Lung microvascular endothelial cell (primary cell): ENCODE results near the gene C6orf15. TPM values are rescaled to one million over a fixed set of nuclear protein-coding genes. Genes with fewer than 3 reads are reported as not detected.
A peak's percentile ranks its signal among the peaks of the same experiment; 100 is the strongest.

Experiments
- DNase-seq, 2 donors: peaks; one replicate each; pipeline versions ENCODE4 v3.0.0 to v3.0.0-alpha.2; 2010; ENCODE audit warnings: low read depth in 2 of 2
- total RNA-seq: library from RNA; depleted of rRNA; stranded (reverse); fragments of >200 nt; gene quantifications from 2 replicates; pipeline ENCODE4 v1.2.1, GENCODE V29; 2014

Gene C6orf15
- total RNA-seq, 1 donor from 2014 or later: not detected

GRCh38 chr6:31110825-31111582 is 1.4 kb downstream of the C6orf15 start:
- DNase-seq: no peak

GRCh38 chr6:31107052-31107451 is 5.3 kb downstream of the C6orf15 start:
- no peak for DNase-seq

GRCh38 chr6:31103136-31103535 is 9.2 kb downstream of the C6orf15 start:
- no peak for DNase-seq

GRCh38 chr6:31098449-31098938 is 13.9 kb downstream of the C6orf15 start:
- peak in 1 of 2 donors; percentile 22 for DNase-seq

- DNase-seq: no peak
Measured at GRCh38 chr6:31096656-31097055, 15.7 kb downstream of the C6orf15 start.

- DNase-seq: no peak
Measured at GRCh38 chr6:31096215-31096614, 16.2 kb downstream of the C6orf15 start.

GRCh38 chr6:31094389-31094881 is 17.9 kb downstream of the C6orf15 start:
- DNase-seq: peak; percentile 60 to 77

- DNase-seq: peak; percentile 40 to 41
Measured at GRCh38 chr6:31092769-31093505, 19.4 kb downstream of the C6orf15 start.

- DNase-seq: no peak
Measured at GRCh38 chr6:31092238-31092637, 20.1 kb downstream of the C6orf15 start.

GRCh38 chr6:31091680-31092079 is 20.7 kb downstream of the C6orf15 start:
- DNase-seq: no peak

- DNase-seq: no peak
Measured at GRCh38 chr6:31090973-31091364, 21.4 kb downstream of the C6orf15 start.

GRCh38 chr6:31090275-31090972 is 22.0 kb downstream of the C6orf15 start:
- no peak for DNase-seq

- peak; percentile 89 to 90 for DNase-seq
Measured at GRCh38 chr6:31087494-31088089, 24.8 kb downstream of the C6orf15 start.

- DNase-seq: peak; percentile 24 to 94
Measured at GRCh38 chr6:31086788-31087440, 25.5 kb downstream of the C6orf15 start.

GRCh38 chr6:31083742-31084354 is 28.5 kb downstream of the C6orf15 start:
- DNase-seq: peak; percentile 27 to 58

- no peak for DNase-seq
Measured at GRCh38 chr6:31081872-31082271, 30.5 kb downstream of the C6orf15 start.

- peak; percentile 62 to 75 for DNase-seq
Measured at GRCh38 chr6:31079656-31080261, 32.6 kb downstream of the C6orf15 start.

- DNase-seq: no peak
Measured at GRCh38 chr6:31076611-31077010, 35.8 kb downstream of the C6orf15 start.

GRCh38 chr6:31075528-31075927 is 36.8 kb downstream of the C6orf15 start:
- DNase-seq: peak in 1 of 2 donors; percentile 14

GRCh38 chr6:31074401-31074800 is 38.0 kb downstream of the C6orf15 start:
- no peak for DNase-seq
